GOT3 (cell line): Measurements from ENCODE around the gene TRIM39.
"Not testable (repeated sequence)": the region's sequence is repeated elsewhere in the genome, so short reads cannot be mapped to it uniquely, and the experiment has no call there.

ENCODE experiments used
- DNase-seq: peaks from one replicate; lab custom pipeline; 2025; ENCODE audit warnings: mixed read lengths; lab: John Stamatoyannopoulos, UW

TRIM39 gene

DNA sequence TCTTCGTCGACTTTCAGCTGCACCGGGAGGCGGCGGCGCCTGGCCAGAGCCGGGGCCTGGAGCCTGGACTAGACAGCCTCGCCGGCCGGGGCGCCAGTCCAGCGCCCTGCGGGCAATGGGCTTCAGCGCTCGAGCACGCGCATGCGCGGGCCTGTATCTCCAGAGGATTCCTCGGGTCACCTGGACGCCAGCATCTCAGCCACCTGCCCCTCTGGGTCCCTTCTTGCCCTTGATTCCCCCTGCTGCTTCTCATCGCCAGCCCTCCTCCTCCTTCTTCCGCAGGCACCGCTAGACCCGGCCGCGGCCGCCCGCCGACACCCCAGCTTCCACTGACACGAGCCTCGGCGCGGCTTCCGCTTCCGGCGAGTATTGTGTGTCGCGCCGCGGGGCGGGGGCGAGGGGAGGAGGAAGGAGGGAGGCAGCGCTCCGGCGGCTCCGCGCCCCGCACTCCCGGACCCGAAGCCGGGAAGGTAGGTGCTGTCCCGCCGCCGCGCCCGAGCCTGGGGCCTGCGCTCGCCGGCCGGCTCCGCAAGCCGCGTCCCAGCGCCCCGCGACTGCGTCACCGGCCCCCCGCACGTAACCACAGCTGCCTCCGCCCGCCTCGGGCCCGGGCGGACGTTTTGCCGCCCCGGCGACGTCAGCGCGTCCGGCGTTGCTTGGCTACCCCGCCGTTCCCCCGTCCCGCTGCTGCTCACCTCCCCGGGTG, at the start of gene TRIM39:
TSS of gene TRIM39 (plus strand) at position 402 of the 706 bp plus-strand sequence. CDS start 2,391 bp downstream, outside the sequence.
- DNase-seq, result peak; percentile 71

DNA sequence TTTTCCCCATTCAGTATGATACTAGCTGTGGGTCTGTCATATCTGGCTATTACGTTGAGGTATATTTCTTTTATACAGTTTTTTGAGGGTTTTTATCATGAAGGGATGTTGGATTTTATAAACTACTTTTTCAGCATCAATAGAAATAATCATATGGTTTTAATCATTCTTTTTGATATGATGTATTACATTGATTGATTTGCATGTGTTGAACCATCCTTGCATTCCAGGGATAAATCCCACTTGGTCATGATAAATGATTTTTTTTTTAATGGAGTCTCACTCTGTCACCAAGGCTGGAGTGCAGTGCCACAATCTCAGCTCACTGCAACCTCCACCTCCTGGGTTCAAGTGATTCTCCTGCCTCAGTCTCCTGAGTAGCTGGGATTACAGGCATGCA, 45.7 kb upstream of the TRIM39 start:
- not testable (repeated sequence) for DNase-seq

DNA sequence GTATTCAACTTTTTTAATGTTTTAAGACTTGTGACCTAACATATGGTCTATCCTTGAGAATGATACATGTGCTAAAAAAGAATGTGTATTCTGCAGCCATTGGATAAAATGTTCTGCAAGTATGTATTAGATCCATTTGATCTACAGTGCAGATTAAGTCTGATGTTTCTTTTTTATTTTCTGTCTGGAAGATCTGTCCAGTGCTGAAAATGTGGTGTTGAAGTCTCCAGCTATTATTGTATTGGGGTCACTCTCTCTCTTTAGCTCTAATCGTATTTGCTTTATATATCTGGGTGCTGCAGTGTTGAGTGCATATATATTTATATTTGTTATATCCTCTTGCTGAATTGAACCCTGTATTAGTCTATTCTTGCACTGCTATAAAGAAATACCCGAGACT, 44.2 kb upstream of the TRIM39 start:
- DNase-seq, result no peak

DNA sequence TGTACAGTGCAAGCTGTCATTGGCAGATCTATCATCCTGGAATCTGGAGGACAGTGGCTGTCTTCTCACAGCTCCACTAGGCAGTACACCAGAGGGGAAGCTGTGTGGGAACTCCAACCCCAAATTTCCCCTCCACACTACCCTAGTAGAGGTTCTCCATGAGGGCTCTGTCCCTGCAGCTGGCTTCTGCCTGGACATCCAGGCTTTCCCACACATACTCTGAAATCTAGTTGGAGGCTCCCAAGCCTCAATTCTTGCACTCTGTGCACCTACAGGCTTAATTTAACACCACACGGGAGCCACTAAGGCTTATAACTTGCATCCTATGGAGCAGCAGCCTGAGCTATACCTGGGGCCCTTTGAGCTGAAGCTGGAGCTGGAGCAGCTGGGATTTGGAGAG, 43.0 kb upstream of the TRIM39 start:
- DNase-seq, result no peak

DNA sequence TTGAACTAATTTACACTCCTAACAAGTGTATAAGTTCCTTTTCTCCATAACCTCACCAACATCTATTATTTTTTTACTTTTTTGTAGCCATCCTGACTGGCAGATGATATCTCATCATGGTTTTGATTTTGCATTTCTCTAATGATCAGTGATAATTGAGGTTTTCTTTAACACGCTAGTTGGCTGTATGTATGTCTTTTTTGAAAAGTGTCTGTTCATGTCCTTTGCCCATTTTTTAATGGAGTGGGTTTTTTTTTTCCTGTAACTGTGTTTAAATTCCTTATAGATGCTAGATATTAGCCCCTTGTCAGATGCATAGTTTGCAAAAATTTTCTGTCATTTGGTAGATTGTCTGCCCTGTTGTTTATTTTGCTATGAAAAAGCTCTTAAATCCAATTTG, 39.6 kb upstream of the TRIM39 start:
- DNase-seq, result no peak

DNA sequence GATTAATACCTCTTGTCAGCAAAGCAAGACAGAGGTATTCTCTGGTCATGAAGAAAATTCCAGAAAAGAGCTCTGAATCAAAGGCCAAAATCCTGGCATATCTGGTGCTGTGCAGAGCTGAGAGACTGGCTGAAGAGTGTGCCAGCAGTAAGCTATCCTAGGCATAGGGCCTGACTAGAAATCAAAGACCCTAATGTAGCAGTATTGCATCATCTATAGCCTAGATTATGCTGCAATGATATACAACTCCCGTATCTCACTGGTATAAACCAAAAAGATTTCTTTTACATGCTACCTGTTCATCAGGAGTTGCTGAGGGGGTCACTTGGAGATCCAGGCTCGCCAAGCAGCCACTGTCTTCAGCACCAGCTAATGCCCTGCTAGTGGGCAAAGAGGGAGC, 30.9 kb upstream of the TRIM39 start:
- DNase-seq, result no peak

DNA sequence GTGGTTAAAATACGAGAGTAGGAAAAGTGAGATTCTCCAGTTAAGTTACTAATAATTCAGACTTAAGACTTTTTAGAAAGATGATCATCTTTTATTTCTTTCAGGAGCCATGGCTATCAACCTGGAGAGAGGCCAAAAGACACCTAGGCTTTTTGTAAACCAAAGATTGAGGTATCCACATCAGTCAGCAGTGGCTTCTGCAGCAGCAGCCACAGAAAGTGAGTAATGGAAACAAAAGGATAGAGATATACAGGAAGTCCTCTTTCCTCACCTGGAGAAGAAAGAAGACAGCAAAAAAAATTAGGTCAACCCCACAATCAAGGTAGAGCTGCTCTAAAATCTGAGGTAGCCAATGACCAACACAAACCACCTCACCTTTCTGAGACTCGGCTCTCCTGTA, 22.7 kb upstream of the TRIM39 start:
- DNase-seq, result no peak

DNA sequence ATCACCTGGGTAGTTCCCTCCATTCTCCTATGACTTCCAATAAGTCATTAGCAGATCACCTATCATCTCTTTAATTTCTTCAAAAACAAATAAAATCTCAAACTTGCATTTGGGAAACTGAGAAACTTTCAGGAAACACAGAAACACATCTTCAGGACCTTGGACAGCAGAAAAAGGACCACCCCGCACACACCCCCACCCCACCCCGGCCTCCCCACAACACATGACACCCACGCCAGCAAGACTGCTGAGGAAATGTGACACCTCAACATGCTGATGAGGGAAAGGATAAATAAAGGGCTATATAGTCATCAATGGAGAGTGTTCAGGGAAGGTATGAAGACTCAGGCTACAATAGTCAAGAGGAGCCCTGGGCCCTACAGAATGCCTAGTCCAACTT, 15.6 kb upstream of the TRIM39 start:
- no peak for DNase-seq

DNA sequence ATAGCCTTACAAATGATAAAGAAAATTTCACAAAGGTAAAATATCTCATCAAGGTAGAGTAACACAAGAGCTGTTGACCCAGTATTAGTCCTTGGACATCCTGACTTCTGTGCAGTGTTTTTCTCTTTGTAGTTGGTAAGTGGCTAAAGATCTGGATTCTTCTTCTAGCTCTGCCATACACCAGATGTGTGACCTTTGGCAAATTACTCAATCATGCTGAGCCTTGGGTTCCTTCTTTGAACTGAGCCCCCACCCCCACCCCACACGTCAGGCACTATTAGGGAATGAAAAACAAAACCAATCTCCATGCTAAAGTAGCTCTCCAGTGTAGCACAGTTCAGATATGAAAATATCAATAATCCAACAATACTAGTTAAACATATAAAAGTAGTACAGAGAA, 15.1 kb upstream of the TRIM39 start:
- DNase-seq, result no peak

DNA sequence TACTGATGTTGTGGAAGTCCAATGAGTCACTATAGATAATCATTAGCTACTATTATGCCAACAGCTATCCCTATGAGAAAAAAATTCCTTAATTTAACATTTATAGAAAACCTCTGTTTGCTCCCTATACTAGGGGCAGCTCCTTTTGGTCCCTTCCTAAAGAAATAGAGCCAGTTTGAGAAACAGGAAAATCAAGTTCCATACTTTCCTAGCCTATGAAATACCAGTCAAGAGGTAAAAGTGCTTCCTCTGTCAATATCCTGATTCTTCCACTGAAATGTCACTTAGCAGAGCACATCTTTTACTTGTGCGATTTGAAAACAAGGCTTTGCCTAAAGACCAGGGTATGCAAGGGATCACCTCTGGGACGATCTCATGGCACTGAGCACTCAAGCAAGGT, 14.5 kb upstream of the TRIM39 start:
- no peak for DNase-seq

DNA sequence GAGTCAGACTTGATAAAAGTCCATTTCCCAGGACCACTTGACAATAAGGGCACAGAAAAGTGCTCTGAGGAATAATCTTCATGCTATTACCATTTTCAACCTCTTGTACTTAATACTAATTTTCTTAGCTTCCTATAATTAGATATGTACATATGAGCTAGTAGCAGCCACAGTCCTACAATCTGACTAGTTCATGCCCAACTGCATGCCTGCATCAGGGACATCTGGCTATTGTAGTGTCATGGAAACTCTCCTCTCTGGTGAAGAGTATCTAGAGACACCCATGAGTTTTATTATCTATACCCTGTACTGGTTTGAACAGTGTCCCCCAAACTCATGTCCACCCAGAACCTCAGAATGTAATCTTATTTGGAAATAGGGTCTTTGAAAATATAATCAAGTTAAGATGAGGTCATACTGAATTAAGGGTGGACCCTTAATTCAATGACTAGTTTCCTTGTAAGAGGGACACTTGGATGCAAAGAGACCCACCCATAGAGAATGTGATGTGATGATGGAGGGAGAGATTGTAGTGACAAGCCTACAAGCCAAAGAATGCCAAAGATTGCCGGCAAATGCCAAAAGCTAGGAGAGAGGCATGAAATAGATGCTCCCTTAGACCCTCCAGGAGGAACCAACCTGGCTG, 13.9 kb upstream of the TRIM39 start:
- no peak for DNase-seq

DNA sequence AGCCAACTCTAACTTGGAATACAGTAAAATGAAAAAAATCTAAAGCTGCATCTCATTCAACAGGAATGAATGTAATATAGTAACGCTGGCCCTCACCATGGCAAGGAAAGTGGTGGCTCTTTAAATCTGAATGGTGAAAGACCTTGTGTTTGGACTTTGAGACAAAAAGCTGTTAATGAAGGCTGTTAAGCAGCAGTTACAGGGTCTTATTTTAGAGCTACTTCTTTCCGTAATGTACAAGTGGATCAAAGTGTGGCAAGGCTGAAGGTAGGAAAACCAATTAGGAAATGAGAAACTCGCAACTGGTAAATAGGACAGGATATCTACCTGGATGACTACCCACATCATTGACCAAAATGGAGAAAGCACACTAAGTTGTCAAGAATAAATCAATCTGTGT, 11.6 kb upstream of the TRIM39 start:
- no peak for DNase-seq

DNA sequence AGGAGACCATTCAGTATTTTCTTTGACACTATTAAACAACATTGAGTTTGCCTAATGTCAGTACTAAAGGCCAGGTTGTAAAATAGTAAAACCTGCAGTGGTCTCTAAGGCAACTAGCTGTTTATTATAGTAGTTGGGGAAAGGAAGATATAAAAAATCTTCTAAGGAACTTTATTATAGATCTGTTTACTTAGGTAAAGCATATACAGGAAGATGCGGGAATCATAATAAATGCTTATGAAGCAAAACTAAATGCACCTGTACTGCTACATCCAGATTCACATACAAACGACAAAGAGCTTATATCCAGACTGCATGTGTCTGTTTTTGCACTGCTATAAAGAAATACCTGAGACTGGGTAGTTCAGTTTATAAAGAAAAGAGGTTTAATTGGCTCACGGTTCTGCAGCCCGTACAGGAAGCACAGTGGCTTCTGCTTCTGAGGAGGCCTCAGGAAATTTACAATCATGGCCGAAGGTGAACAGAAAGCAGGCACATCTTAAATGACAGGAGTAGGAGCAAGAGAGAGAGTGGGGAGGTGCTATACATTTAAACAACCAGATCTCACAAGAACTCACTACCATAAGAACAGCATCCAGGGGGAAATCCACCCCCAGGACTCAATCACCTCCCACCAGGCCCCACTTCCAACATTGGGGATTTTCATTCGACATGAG, 8.7 kb upstream of the TRIM39 start:
- no peak for DNase-seq

DNA sequence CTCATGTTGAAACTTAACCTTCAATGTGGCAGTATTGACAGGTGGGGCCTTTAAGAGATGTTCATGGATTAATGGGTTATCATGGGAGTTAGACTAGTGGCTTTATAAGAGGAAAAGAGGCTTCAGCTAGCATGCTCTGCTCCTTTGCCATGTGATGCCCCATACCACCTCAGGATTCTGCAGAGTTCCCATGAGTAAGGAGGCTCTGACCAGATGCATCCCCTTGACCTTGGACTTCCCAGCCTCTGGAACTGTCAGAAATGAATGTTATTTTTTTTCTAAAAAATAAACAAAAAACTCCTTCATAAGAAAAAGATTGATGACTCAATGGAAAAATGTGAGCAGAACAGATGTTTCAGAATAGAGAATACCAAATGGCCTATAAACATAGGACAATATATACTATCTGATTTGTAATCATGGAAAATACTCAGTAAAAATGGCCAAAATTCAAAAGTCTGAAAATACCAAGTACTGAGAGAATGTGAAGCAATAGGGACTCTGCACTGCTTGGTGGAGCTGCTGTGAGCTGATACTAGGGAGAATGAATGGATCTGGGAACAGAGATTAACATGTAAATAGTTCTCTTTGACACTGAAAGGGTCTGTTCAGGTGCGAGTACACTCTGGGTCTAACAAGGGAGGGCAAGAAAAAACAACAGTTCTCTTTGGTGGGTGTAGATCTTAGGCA, 7.4 kb upstream of the TRIM39 start:
- DNase-seq, result no peak

DNA sequence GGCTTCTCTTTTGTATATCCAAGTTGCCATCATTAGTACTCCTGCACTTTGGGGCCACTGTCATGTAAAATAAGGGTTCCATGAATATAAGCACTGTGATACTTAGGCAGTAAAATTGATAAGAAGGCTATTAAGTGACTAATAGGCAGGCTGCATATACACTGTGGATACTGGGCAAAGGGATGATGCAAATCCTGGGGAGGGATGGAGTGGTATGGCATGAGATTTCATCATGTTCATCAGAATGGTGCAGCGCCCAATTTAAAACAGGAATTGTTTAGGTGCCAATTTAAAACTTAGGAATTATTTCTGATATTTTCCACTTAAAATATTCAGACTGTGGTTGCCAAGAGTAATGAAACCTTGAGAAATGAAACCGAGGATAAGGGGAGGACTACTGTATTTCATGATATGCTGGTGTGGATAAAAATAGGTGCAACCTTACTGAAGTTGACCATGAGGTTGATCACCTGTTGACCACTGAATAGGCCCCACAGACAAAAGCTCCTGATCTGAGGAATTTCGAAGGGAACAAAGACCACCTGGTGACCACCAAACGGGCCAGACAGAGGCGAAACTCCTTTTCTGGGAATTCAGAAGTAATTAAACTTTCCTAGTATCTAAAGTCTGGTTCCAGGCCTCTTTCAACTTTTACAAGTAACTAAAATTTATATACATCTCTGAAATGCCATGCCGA, 4.9 kb upstream of the TRIM39 start:
- no peak for DNase-seq

DNA sequence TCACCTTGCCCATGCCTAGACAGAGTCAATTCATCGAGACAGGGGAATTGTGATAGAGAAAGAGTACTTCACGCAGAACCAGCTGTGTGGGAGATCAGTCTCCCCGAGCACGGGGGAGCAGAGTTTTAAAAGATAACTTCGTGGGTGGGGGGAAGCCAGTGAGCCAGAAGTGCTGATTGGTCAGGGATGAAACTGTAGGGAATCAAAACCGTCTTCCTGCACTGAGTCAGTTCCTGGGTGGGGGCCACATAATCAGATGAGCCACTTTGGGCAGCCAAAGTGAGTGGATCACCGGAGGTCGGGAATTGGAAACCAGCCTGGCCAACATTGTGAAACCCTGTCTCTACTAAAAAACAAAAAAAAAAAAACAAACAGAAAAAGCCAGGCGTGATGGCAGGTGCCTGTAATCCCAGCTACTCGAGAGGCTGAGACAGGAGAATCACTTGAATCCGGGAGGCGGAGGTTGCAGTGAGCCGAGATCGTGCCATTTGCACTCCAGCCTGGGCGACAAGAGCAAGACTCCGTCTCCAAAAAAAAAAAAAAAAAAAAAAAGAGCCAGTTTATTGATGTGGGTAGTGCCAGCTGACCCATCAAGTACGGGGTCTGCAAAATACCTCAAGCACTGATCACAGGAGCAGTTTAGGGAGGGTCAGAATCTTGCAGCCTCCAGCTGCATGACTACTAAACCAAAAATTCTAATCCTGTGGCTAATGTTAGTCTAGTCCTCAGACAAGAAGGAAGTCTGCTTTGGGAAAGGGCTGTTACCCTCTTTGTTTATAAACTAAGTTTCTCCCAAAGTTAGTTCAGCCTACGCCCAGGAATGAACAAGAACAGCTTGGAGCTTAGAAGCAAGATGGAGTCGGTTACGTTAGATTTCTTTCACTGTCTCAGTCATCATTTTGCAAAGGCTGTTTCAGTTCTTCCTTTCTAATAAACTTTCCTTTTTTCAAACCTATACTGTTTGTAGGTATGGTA, 3.9 kb upstream of the TRIM39 start:
- no peak for DNase-seq

DNA sequence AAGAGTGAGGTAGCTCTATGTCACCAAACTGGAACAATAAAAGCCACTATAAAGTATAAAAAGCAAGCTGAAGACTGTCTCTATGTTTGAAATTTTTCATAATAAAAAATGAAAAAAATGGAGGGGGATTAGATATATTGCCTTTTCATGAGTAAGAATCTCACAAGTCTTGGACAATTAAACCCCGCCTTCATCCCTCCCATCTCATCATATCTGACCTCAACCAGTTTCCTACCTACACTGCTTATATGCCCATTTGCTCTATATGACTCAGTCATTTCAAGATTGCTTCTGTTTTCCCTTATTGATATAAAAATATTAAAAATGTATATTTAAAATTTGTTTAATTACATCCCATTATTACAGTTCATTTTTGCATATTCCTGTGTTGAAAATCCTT, 2.9 kb upstream of the TRIM39 start:
- DNase-seq, result no peak

DNA sequence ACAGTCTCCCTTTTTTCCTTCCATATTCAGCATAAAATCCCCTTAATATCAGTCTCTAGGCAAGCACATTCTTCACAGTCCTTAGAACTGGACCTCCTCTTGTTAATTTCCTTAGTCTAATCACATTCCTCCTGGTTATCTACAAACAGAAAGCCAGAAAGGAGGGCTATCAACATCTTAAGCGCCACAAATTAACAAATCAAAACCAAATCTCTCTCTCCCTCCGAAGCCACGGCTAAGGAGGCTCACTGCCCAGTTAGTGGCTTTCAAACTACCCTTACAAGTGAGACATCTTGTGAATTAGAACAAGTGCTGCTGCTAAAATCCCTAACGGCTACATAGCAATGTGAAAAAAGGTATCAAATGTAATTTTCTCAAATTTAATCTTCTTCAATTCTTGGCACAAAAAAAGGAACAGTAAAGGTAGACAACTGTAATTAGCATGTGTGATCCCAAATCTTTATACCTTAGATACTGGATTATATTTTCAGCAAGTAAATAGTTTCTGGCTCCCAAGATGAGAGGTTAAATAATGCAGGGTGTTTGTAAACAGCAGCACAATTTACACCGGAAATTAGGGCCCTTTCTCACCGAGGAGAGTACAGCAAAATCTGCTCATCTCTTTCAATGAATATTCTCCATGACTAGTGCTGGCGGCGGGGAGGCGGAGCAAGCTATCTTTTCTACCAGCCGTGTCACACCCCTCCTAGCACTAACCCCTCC, 1.4 kb upstream of the TRIM39 start:
- no peak for DNase-seq

DNA sequence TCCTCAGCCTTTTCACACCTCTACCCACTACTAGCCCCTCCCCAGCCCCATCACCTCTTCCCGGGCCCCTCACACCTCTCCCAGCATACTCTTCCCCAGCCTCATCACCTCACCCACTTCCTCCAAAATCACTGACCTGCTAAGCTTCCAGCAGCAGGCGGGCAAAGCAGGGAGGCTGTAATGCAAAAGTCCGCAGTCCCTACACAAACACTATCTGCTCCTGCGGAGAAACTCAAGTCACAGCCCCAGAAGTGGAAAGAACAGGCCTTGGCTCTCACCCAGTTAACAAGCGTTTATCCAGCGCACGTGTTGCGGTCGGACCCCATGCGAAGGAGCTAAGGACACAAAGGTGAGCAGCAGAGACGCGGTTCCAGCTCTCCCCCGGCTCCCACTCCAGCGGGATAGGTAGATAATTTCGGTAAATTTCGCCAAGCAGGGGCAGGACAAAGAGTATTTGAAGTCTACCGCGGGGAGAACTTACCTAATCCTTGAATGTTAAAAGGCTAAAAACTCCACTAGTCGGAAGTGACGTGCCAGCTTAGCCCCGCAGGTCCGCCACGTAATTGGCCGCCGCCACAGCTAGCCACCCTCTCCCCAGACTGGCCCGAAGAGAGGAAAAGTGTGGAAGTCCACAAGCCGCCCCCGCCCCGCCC, 728 bp upstream of the TRIM39 start:
- DNase-seq, result no peak
